ENCODE results near the gene C1orf159. TPM values are rescaled to one million over a fixed set of nuclear protein-coding genes. Genes with fewer than 3 reads are reported as not detected.

C1orf159 gene
- total and polyA plus RNA-seq, 2 of the 8 experiments (the other 6 are each of a cell fraction or from before 2014, with no cell fraction given) = 10.0 to 10.9 TPM

- no peak overlapping the region for H3K18ac ChIP-seq (ENCODE audit: extremely low read depth, low read length)
- H2BK12ac ChIP-seq (ENCODE audit: low read depth, low read length) = no peak overlapping the region
- H2AFZ ChIP-seq (ENCODE audit: low read length) = no peak overlapping the region
- no peaks in the 10 kb centered on the region for H3K36me3 ChIP-seq (ENCODE audit: control insufficient read depth in 2 of 4, insufficient read depth in 4 of 4, low read length in 3 of 4)
- peaks cover 7% of the 10 kb centered on the region; the same call in 1 of the 2 replicates for H3K23me2 ChIP-seq (ENCODE audit: low read depth, low read length)
- no peak overlapping the region for H2BK120ac ChIP-seq (replicated peaks; ENCODE audit: low read depth, low read length)
- H3K4me3 ChIP-seq (ENCODE audit: extremely low read depth in 1 of 4, insufficient read depth in 2 of 4, low read depth in 3 of 4, low read length in 4 of 4) = no peak overlapping the region
- H3K9me3 ChIP-seq (ENCODE audit: insufficient read depth in 2 of 2, low read depth in 1 of 2, low read length in 1 of 2) = no peaks in the 10 kb centered on the region
- WGBS, 2 experiments (ENCODE audit: extremely low coverage in 1 of 2, insufficient coverage in 1 of 2, insufficient read length in 1 of 2, insufficient replicate concordance in 2 of 2, low coverage in 1 of 2, low lambda C conversion rate in 2 of 2, missing lambda C conversion rate in 1 of 2) = 81% methylated on average over 17 of the region's 20 CpGs; no CpG with 5 or more reads in 1 of the 2 experiments
- no peak overlapping the region for H2BK15ac ChIP-seq (ENCODE audit: low read length)
- POLR2A ChIA-PET (ENCODE audit: partially characterized antibody) = interaction anchor here (0.7 to 2.2 kb wide), 7 partner anchors 9 to 99 kb away, joined by 3 to 6 read pairs (median 4); partner anchors contain the start of gene PLEKHN1
- H3K27me3 ChIP-seq (replicated peaks in 1 of 4; ENCODE audit: control insufficient read depth in 3 of 4, extremely low read depth in 1 of 4, insufficient read depth in 3 of 4, low read length in 3 of 4) = peaks cover 7 to 36% (median 28%) of the 10 kb centered on the region in 4 experiments
- H3K4ac ChIP-seq (replicated peaks; ENCODE audit: insufficient read length, low read depth, low read length) = no peak overlapping the region
- peaks cover 0 to 15% (median 7%) of the 10 kb centered on the region in 4 experiments; a peak in 5 of 7 replicates for H3K4me1 ChIP-seq (replicated peaks in 1 of 4; ENCODE audit: control insufficient read depth in 3 of 4, insufficient read depth in 4 of 4, low read length in 3 of 4)
- no peak overlapping the region for H3K14ac ChIP-seq (ENCODE audit: insufficient read length)
- no peak overlapping the region for H3K9ac ChIP-seq (replicated peaks in 1 of 4; ENCODE audit: extremely low read depth in 1 of 4, low read depth in 3 of 4, low read length in 3 of 4)
- H4K91ac ChIP-seq (replicated peaks; ENCODE audit: insufficient read length, low read length) = no peak overlapping the region
- H2AK5ac ChIP-seq (ENCODE audit: low read depth, low read length) = no peak overlapping the region
- peaks cover 0 to 16% of the 10 kb centered on the region in 2 experiments for H4K20me1 ChIP-seq (replicated peaks in 1 of 2; ENCODE audit: control insufficient read depth in 1 of 2, insufficient read depth in 2 of 2, low read length in 2 of 2)
- FAIRE-seq (no peak), DNase-seq (ENCODE audit: low read depth in 1 of 2, low spot score in 2 of 2) (no peak)
- no peak overlapping the region for H2BK5ac ChIP-seq (ENCODE audit: low read depth, low read length)
- no peaks in the 10 kb centered on the region for H3K79me1 ChIP-seq (ENCODE audit: low read depth, low read length)
- no peak overlapping the region for H3K56ac ChIP-seq (replicated peaks; ENCODE audit: insufficient read length, low read depth, low read length)
- CTCF ChIA-PET (ENCODE audit: partially characterized antibody) = interaction anchor here (1.2 to 5.8 kb wide), 6 partner anchors 14 to 90 kb away, joined by 3 to 80 read pairs (median 4); partner anchors contain the start of gene PERM1
- H3K79me2 ChIP-seq (ENCODE audit: control insufficient read depth in 1 of 2, insufficient read depth in 2 of 2, low read length in 2 of 2) = no peaks in the 10 kb centered on the region
- H3K23ac ChIP-seq (ENCODE audit: insufficient read length) = no peak overlapping the region
- H3K27ac ChIP-seq (ENCODE audit: low read depth, low read length) = no peak overlapping the region
- H3K4me2 ChIP-seq (ENCODE audit: insufficient read depth in 1 of 2, low read depth in 2 of 2, low read length in 2 of 2) = no peak overlapping the region
- H4K8ac ChIP-seq (ENCODE audit: extremely low read depth, insufficient read depth, low read length) = no peak overlapping the region
- H2BK20ac ChIP-seq (ENCODE audit: low read length) = no peak overlapping the region
- H4K5ac ChIP-seq (ENCODE audit: insufficient read length, low read depth, low read length) = no peak overlapping the region
- TF ChIP-seq SIX5 (IDR thresholded peaks at IDR 0.05; ENCODE audit: low read depth, low read length) (no peak), NRF1 (IDR thresholded peaks at IDR 0.05; ENCODE audit: low read depth, low read length) (no peak), TEAD4 (IDR thresholded peaks at IDR 0.05; ENCODE audit: low read depth, low read length) (no peak), CHD1 (IDR thresholded peaks at IDR 0.05; ENCODE audit: low read depth, low read length) (no peak), GTF2F1 (IDR thresholded peaks at IDR 0.05; ENCODE audit: borderline replicate concordance, low read depth, low read length) (no peak), POLR2A (IDR thresholded peaks at IDR 0.05; ENCODE audit: control extremely low read depth in 1 of 2, low read depth in 2 of 2, low read length in 2 of 2) (no peak), HDAC2 (IDR thresholded peaks at IDR 0.05; ENCODE audit: borderline replicate concordance in 1 of 2, low read depth in 2 of 2, low read length in 2 of 2) (no peak)
Observed at GRCh38 chr1:1065265-1065939, 50.5 kb downstream of the C1orf159 start.

Data from H1 (cell line).